ENCODE measurements around the gene CD99L2.

DNA sequence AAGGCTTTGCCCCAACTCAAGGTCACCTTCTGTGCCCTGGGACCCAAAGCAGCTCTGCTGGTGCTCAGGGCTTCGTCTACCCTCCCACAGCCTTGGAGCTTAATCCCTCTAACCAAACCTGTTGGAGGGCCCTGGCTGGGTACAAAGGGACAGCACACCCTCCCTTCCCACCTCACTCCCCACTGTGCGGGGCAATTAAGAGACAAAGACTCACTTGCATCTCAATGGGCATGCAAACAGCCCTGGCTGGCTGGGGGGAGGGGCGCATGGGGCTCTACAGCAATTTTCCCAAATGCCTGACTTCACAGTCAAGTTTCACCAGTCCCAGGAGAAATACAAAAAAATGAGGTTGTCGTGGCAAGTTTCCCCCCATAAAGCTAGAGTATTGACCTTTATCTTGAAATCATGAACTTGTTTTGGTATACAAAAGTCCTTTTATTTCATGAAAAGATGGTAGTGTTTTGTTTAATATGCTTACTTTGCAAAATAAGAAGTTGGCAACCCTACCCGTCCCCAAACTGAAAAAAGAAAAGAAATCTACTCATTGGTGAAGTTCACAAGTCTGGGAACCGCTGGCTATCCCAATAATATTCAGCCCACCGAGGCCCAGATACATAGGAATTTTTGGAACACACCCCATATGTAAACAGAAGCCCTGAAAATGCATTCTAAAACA lies 4.1 kb upstream of the CD99L2 start:
- TF ChIP-seq, protein P1, sequence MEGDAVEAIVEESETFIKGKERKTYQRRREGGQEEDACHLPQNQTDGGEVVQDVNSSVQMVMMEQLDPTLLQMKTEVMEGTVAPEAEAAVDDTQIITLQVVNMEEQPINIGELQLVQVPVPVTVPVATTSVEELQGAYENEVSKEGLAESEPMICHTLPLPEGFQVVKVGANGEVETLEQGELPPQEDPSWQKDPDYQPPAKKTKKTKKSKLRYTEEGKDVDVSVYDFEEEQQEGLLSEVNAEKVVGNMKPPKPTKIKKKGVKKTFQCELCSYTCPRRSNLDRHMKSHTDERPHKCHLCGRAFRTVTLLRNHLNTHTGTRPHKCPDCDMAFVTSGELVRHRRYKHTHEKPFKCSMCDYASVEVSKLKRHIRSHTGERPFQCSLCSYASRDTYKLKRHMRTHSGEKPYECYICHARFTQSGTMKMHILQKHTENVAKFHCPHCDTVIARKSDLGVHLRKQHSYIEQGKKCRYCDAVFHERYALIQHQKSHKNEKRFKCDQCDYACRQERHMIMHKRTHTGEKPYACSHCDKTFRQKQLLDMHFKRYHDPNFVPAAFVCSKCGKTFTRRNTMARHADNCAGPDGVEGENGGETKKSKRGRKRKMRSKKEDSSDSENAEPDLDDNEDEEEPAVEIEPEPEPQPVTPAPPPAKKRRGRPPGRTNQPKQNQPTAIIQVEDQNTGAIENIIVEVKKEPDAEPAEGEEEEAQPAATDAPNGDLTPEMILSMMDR (IDR thresholded peaks at IDR 0.05) = no peak
- no peak for TF ChIP-seq POLR2A (IDR thresholded peaks at IDR 0.05)
